ENCODE data around the gene RGMB.
"Not testable (repeated sequence)": the region's sequence is repeated elsewhere in the genome, so short reads cannot be mapped to it uniquely, and the experiment has no call there.

DNA sequence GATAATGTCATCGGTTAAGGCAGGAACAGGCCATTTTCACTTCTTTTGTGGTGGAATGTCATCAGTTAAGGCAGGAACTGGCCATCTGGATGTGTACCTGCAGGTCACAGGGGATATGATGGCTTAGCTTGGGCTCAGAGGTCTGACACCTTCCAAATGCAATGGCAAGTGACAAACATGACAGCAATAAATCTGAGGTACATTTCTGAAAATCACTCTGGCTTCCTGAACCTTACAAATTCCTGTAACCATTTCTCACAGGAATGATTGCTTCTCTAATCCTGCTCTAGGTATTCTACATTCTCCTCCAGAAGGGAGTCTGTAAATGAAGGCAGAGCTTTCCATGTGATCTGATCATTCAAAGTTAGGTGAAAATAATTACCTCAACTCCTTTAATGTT, 20.7 kb upstream of the RGMB start:
- TF ChIP-seq EZH2 (IDR thresholded peaks at IDR 0.05); POLR2AphosphoS5 (IDR thresholded peaks at IDR 0.05; ENCODE audit: borderline replicate concordance, low read depth, low read length); FOXP2 (optimal IDR thresholded peaks at IDR 0.05; ENCODE audit: control extremely low read depth, extremely low read length, insufficient read depth): not testable (repeated sequence)
